ENCODE data around the gene LRPAP1. TPM values are rescaled to one million over a fixed set of nuclear protein-coding genes. Genes with fewer than 3 reads are reported as not detected.
A peak's percentile ranks its signal among the peaks of the same experiment; 100 is the strongest.

Gene LRPAP1
- total RNA-seq, 1 donor from 2014 or later = 297 TPM

DNA sequence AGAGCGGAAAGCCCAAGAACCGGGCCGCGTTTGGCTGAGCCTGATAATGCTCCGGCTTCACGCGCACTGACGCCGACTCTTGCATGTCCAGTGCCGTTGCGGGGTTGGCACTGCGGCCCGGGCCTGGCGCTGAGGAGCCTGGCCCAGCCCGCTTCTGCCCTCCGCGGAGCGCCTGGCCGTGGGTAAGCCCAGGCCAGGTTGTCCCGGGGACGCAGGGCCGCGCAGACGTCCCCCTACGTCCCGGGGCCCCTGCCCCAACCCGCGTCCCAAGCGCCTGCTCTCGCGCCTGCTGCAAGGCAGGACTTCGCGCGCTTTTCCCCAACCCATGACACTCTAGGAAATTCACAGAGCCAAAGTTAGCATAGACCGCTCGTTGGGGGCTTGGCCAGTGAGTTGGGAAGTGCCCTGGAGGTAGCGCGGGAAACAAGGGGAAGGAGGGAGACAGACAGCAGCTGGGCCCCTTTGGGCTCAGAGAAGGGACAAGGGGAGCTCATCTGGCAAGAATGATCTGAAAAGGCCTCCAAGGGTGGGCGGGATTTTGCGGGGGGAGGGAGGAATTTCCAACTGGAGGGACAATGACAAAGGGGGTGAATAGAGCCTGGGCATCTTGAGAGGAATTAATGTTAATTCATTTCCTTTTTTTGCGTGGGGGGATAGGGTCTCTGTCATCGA lies 665 bp upstream of the LRPAP1 start:
- Histone ChIP-seq H3K27me3 (ENCODE audit: low read depth) (no peaks in the 10 kb centered on the region), H3K4me3 (peak overlapping the region; percentile 97), H3K27ac (replicated peaks) (peak overlapping the region; percentile 84), H3K4me1 (peaks cover 49% of the 10 kb centered on the region), H3K36me3 (peaks cover 11% of the 10 kb centered on the region), H3K9me3 (replicated peaks) (no peaks in the 10 kb centered on the region)
- intact Hi-C loops (cut with micrococcal nuclease) = no loop called here
- DNase-seq = no peak
- TF ChIP-seq, protein P1, sequence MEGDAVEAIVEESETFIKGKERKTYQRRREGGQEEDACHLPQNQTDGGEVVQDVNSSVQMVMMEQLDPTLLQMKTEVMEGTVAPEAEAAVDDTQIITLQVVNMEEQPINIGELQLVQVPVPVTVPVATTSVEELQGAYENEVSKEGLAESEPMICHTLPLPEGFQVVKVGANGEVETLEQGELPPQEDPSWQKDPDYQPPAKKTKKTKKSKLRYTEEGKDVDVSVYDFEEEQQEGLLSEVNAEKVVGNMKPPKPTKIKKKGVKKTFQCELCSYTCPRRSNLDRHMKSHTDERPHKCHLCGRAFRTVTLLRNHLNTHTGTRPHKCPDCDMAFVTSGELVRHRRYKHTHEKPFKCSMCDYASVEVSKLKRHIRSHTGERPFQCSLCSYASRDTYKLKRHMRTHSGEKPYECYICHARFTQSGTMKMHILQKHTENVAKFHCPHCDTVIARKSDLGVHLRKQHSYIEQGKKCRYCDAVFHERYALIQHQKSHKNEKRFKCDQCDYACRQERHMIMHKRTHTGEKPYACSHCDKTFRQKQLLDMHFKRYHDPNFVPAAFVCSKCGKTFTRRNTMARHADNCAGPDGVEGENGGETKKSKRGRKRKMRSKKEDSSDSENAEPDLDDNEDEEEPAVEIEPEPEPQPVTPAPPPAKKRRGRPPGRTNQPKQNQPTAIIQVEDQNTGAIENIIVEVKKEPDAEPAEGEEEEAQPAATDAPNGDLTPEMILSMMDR (IDR thresholded peaks at IDR 0.05; ENCODE audit: borderline replicate concordance) = no peak

DNA sequence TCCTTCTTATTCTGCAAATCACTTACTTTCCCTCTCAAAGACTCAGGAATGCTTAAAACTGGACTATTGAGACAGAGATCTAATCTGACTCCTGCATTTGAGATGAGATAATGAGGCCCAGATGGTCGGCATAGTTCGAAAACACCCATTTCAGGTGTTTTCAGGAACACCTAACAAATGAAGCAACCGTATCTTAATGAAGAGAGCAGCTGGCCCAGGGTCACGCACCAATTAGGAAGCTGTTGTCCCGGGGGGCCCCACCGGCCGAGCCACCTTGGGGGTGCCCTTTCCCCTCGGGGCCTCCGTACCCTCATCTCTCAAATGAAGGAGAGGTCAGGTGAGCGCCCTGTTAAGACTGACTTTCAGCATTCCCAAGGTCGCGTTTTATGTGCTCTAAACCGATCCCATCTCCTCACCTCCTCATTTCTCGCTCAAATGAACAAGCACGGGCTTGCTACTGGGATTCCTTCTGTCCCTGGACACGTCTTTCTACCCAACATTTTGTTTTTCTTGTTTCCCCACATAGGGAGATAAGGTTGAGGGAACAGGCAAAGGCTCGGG lies 824 bp downstream of the LRPAP1 start:
- Histone ChIP-seq H3K27me3 (ENCODE audit: low read depth) (no peaks in the 10 kb centered on the region), H3K36me3 (peaks cover 14% of the 10 kb centered on the region)

DNA sequence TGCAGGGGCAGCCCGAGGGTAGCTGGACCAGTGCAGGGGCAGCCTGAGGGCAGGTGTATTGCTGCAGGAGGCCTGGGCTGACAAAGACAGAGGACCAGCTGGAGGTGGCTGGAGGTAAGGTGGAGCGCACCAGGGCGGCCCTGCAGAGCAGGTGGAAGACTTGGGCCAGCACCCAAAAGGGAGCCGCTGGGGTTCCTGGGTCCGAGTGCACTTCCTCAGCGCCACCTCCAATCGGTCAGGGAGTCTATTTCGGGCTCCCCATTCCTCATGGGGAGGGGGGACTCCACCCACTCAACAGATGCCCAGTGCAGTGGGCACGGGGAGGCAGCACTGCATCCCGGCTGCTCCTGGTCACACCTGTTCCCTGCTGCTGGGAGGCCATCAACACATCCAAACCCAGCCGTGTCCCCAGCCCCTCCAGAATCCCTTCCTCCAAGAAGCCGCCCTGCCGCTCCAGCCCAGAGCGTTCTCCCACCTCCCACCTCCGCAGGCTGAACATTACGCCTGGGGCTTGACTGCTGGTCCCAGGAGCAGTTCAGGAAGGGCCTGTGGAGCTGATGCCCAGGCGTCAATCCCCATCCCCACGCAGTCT lies 1.5 kb downstream of the LRPAP1 start:
- Histone ChIP-seq H3K4me3 (peak overlapping the region; percentile 97), H3K36me3 (peaks cover 14% of the 10 kb centered on the region), H3K9me3 (replicated peaks) (no peaks in the 10 kb centered on the region), H3K27me3 (ENCODE audit: low read depth) (no peaks in the 10 kb centered on the region), H3K4me1 (peaks cover 54% of the 10 kb centered on the region), H3K27ac (replicated peaks) (no peak overlapping the region)
- TF ChIP-seq, protein P1 (IDR thresholded peaks at IDR 0.05; ENCODE audit: borderline replicate concordance) = no peak
- intact Hi-C loops (cut with micrococcal nuclease) = no loop called here
- DNase-seq = no peak

More for the DNA sequence above, 824 bp downstream of the LRPAP1 start:
- Histone ChIP-seq H3K27ac (replicated peaks) (peak overlapping the region; percentile 84), H3K4me3 (peak overlapping the region; percentile 97), H3K4me1 (peaks cover 54% of the 10 kb centered on the region), H3K9me3 (replicated peaks) (no peaks in the 10 kb centered on the region)
- TF ChIP-seq, protein P1 (IDR thresholded peaks at IDR 0.05; ENCODE audit: borderline replicate concordance) = no peak
- intact Hi-C loops (cut with micrococcal nuclease) = no loop called here
- no peak for DNase-seq

GRCh38 chr4:3530051-3530450 lies 2.2 kb downstream of the LRPAP1 start:
- Histone ChIP-seq H3K27ac (replicated peaks) (no peak overlapping the region), H3K4me3 (peak overlapping the region; percentile 97), H3K4me1 (peaks cover 54% of the 10 kb centered on the region), H3K36me3 (peaks cover 18% of the 10 kb centered on the region), H3K9me3 (replicated peaks) (no peaks in the 10 kb centered on the region), H3K27me3 (ENCODE audit: low read depth) (no peaks in the 10 kb centered on the region)
- intact Hi-C loops (cut with micrococcal nuclease) = no loop called here
- TF ChIP-seq, protein P1 (IDR thresholded peaks at IDR 0.05; ENCODE audit: borderline replicate concordance) = no peak
- no peak for DNase-seq

GRCh38 chr4:3529363-3529762 lies 2.9 kb downstream of the LRPAP1 start:
- no peak overlapping the region for H3K27ac ChIP-seq (replicated peaks)
- peaks cover 54% of the 10 kb centered on the region for H3K4me1 ChIP-seq
- no peaks in the 10 kb centered on the region for H3K9me3 ChIP-seq (replicated peaks)
- no peak overlapping the region for H3K4me3 ChIP-seq
- peak; percentile 53 for DNase-seq
- peaks cover 25% of the 10 kb centered on the region for H3K36me3 ChIP-seq
- H3K27me3 ChIP-seq (ENCODE audit: low read depth) = no peaks in the 10 kb centered on the region
- TF ChIP-seq, protein P1 (IDR thresholded peaks at IDR 0.05; ENCODE audit: borderline replicate concordance) = no peak
- intact Hi-C loops (cut with micrococcal nuclease) = no loop called here
